Tongue (tissue), 2 donors: ENCODE measurements around the gene FRMD6. TPM values are rescaled to one million over a fixed set of nuclear protein-coding genes. Genes with fewer than 3 reads are reported as not detected.

Experiments
- DNase-seq: peaks from one replicate; pipeline ENCODE4 v3.0.0-alpha.2; 2015
- total RNA-seq: library from RNA; depleted of rRNA; stranded (reverse); fragments of >200 nt; gene quantifications from one replicate; pipeline ENCODE4 v1.2.3, GENCODE V29; 2014

Gene FRMD6
- total RNA-seq, result 100 TPM

DNA sequence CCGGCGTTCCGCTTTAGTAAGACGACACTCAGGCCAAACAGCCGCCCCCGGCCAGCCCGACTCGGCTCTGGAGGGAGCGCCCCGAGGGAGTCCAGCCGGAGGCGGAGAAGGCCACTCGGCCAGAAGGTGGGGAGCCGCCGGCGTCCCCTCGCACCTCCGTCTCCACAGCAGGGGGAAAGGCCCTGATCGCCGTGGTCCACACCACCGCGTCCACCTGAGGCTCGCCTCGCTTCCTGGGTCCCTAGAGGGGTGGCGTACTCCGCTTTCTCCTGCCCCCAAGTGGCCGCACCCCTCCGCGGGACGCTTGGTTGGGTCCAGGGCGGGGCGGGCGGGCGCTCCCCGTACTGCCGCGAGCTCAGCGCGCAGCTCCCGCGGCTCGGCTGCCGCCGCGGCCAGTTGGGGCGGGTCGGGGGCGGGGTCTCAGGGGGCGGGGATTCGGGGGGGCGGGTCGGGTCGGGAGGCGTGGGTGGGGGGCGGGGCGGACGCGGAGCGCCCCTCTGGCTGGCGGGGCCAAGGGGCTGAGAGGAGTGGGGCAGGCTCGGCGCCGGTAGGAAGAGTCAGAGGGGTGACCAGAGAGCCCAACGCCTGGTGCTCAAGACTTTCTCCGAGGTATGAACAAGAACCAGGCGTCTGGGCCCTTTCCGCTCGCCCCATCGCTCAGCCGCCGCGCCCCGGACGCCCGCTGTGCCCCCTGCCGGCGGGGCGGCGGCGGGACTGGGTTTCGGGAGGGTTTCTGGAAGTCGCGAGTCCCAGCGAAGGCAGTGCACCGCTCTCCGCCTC, at the start of gene FRMD6:
Gene FRMD6, plus strand, starts transcription at position 523 of the 780 bp plus-strand sequence. CDS start 37,927 bp downstream, outside the sequence.
- peak; percentile 96 for DNase-seq

DNA sequence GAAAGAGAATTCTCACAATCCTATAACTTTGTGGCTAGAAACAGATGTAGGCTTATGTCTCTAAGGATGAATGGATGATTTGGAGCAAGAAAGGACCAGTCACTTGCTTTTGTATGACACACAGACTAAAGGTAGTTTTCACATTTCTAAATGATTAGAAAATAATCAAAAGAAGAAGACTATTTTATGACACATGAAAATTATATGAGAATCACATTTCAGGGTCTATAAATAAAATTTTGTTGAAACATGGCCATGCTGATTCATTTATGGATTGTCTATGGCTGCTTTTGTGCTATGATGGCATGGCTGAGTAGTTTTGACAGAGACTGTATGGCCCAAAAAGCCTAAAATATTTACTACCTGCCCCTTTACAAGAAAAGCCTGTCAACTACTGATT, 49.4 kb upstream of the FRMD6 start:
- no peak for DNase-seq

DNA sequence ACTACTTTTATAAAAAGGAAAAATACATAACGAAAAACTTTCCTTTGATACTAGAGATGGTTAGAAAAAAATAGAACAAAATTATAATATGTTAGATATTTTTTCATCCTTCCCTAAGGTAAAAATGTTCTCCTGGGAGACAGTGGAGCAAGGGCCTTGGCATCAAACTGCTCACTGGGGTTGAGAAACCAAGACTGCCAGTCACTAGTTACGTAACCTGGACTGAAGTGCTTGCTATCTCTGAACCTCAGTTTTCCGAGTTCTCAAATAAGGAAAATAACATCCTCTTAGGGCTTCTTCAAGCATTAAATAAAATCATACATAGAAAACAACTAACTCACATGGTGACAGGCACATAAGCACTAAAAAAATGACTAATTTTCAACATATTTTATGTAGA, 48.2 kb upstream of the FRMD6 start:
- no peak for DNase-seq

DNA sequence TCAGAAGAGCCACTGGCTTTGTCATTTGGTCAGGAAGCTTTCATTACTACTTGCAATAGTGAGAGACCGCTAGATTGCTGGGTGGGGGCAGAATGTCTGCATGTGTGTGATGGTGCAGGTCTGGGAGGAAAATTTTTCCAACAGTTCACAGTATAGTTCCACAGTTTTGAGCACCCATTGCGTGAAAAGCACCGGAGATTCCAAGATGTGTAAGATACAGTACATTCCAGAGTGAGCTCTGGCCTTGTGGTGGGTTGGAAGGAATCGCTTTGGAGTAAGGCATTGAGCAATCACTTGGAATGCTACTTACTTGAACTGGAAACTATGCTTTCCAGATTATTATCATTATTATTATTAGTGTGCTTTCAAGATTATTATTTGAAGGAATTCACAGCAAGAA, 47.6 kb upstream of the FRMD6 start:
- DNase-seq, result no peak

DNA sequence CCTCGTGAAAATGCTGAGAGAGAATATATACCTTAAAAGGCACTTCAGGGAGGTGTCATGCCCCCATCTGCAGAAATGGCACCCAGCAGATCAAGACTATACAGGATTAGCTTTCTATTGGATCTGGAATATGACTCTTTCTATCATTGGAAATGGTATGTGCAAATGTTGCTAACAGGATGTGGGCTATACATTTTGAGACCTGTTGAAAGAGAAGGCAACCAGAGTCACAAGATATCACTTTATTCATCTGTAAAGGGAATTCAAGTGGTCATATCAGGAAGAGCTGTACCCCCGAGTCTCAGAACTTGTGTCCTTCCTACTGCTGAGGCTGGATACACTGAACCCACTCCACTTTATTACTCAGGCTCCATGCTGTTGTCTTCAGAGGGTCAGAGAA, 46.1 kb upstream of the FRMD6 start:
- DNase-seq, result no peak

DNA sequence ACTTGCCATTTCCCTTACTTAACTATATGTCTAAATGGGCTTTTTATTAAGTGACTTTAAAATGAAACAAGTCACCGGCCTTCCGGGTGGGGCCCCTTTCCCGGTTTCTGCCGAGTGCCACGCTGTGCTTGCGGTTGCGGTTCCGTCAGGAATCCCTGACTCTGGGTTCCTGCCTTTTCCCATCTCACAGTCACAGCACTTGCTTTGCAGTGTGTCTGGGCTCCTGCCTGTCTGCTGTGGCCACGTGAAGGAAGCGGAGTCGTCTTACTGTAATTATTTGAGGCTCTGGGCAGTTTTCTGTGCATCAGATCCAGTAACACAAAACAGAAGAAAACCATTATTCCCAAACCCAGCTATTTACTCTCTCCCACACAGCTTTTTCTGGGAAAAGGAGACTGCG, 44.0 kb upstream of the FRMD6 start:
- peak; percentile 57 for DNase-seq

DNA sequence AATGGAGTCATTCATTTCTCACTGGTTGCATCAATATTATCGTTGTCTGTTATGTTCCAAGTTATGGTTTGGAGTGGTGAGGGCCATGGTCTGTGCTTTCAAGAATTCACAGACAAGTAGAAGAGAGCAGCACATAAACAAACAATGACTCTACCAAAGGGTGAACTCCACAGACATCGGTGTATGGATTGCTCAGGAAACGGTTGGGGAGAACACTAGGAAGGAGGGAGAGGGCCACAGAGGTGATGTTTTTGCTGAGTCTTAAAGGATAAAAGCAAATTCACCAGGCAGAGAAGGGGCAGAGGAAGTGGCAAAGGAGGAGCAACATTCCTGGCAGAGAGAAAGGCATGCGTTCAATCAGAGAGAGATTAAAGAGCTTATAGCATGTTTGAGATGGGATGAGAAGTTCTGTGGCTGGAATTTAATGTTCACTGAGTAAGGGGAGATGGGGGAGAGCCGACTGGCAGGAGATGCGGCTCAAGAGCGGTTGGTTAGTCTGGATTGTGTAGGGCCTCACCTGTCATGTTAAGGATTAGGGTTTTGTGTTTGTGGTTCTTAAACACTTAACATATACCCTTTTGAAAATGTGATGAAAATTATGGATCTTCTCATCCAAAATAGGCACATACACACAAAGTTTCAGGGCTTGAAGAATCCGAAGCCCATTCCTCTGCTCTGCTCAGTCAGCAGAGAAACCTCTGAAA, 42.3 kb upstream of the FRMD6 start:
- no peak for DNase-seq

DNA sequence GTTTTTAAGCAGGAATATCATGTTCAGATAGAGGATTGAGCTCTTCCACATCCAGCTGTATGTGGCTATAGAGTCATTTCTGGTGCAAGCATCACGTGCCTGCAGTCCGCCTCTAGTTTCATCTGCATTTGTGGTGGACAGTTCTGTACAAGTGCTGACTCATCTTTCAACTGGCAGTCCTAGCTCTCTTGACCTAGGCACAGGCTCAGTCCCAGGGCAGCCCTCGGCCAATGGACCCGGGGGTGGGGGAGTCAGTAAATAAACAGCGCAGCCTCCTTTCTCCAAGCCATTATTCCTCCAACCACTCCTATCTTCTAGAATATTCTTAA, 41.8 kb upstream of the FRMD6 start:
- no peak for DNase-seq

DNA sequence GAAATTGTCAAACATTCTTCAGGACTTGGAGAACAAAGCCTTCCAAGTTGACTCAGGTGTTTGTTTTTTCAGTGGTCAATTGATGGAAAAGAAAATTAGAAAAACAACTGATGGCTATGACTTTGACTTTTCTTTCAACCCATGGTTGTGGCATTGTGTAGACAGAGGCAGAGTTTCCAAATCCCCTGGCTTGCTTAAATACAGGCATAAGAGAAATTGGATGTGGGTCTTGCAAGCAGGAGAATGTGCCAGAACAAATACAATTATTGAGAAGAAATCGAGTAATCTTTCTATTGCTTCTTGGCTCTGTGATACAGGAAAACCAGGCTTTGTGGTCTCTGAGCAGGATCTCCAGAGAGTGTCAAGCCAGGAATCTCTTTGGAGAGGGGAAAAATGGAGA, 40.9 kb upstream of the FRMD6 start:
- no peak for DNase-seq

DNA sequence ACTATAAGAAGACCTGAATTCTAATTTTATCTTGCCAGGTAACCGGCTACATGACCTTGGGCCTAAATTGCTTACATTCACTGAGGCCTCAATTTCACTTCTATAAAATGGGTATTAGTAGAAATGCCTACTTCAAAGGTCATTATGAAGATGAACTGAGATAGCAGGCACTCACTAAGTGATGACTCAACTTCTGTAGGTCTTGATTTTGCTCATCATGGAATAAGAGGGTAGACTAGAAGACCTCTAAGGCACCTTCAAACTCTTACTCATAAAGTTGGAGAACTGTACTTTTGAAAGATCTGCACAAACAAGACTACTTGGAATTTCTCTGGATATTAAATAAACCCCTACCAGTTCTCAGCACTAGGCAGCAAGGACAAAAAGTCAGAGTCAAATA, 39.3 kb upstream of the FRMD6 start:
- DNase-seq, result no peak

DNA sequence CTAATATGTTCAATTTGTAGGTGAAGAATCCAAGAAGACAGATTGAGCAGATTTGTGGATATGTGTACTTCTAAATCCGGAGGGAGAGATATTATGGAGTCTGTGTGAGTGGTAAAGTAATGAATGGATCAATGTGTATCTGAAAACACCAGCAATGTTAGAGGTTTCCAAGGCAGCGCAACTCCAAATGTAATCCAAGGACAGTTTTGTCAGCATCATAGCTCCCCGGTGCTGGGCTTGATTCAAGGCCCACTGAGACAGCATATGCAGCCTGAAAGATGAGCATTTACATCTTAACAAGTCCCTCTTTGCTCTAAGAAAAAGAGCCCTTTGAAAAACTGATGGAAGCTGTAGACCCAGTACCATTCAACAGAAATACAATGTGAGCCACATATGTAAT, 38.3 kb upstream of the FRMD6 start:
- no peak for DNase-seq

DNA sequence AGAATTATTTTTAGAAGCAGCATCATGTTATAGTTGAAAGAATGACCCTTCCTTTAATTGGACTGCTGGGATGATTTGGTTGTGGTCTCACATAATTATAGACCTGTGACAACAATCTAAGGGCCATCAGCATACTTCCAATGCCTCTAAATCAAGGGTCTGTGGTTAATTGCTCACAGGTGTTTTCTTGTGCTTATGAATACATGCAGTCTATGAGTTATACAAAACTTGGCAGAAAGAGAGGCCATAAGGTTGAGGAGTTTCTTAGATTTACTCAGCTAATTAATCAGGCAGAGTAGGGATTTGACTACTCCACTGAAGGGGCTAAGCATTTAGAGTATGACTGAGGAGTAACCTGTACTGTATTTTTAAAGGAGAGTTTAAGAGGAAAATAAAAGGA, 37.0 kb upstream of the FRMD6 start:
- no peak for DNase-seq

DNA sequence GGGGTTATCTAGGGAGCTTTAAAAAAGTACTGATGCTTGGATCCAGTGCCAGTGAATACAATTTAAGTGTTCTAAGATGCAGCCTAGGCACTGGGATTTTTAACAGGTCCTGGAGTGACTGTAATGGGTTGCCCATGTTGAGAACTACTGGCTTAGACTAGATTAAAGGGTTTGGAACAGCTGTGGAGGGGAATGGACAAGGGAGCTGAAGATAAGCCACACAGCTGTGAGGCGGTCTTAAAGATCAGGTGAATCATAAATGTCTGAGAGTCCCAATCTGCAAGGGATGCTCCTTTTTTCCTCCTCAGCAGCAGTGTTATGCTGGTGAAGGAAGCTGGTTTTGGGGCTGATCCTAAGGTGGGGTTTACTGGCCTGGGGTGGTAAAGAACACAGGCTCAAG, 35.5 kb upstream of the FRMD6 start:
- no peak for DNase-seq

DNA sequence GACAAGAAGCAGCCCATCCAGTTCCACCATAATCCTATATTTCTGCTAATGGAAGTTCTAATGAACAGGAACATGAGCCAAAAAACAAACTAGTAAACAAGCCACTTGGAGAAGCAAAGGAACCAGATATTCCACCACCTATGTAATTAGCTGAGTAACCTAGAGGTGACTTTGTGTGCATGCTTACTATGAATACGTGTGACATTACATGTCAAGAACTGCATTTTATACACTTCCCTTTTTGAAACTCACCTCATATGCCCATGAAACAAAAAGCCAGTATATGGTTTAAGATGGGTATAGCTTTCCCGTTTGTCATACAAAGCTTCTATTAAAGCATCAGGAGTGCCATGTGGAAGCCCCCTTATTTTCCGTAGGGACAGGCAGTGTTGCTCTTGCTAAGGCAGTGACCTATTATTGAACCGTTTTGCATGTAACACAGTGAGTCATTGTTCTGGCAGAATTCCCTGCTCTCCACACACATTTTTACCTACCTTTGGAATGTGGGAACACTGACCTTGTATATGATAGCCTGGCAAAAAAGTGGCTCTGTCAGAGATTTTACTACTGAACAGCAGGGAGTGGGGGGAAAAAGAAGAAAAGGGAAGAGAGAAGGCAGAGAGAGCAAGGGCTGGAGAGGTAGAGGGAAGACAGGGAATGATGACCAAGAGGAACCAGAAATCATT, 34.8 kb upstream of the FRMD6 start:
- no peak for DNase-seq

DNA sequence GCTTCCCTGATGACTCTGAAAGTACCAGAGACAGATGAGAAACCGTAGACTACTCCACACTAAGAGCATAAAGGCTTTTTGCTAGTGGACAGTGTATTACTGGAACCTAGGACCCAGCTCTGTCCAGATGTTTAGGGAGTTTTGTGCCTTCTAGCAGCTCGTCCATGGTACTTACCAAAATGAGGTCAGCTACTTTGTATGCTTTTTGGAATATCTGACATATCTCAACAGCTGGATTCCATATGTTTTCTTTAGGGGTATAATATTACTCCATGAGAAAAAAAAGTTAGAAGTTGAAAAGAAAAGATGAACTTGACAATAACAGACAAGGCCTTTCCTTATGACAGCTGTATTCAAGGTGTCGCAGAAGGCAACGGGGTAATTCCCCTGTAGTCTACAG, 32.1 kb upstream of the FRMD6 start:
- DNase-seq, result peak; percentile 80

DNA sequence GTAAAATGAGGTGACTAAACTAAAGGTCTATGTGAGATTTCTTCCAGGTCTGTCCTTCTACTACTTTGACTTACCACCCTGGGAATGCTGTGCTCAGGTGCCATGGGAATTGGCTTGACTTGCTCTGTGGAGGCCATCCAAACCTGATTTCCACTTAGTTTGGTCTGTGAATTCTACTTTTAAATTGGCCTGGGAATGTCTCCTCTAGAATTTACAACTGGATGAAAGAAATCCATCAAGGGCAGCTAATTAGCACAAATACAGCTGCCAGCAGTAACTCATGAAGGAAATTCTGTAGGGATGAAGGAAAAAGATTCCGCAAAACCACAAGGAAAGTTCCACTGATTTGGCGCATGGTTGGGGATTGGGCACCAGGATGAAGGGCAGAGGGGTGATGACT, 31.7 kb upstream of the FRMD6 start:
- peak; percentile 24 for DNase-seq

DNA sequence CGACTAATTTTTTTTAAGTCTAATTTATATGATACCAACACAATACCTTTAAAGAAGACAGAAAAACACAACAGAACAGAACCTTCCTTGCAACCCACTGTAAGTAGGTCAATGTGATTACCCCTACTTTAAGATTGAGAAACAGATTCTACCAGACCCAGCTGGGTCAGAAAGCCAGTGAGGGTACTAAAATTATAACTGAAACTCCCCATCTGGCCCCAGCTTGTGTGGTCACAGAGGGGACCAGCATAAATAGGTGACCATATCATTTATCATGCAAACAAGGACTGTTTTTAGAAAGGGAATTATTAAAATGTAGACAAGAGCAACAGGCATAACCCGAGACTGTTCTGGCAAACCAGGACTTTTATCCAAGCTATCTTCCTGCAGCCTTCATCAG, 30.1 kb upstream of the FRMD6 start:
- DNase-seq, result no peak

DNA sequence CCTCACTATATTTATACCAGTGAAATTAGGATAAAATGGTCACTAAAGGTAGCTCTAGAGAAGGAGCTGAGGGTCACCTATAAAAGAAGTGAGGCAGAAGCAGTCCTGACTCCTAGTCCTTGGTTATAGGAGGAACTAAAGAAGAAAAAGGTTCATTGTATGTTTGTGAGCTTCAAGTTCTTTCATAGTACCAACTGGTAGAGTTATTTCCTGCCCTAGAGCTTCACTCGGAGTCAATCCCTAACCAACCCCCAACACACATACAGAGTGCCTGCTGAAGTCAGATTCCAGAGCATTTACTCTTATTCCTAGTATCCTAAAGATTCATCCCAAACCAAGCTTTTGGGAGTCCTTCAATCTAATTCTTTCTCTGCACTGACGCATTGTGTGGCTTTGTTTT, 29.3 kb upstream of the FRMD6 start:
- no peak for DNase-seq

DNA sequence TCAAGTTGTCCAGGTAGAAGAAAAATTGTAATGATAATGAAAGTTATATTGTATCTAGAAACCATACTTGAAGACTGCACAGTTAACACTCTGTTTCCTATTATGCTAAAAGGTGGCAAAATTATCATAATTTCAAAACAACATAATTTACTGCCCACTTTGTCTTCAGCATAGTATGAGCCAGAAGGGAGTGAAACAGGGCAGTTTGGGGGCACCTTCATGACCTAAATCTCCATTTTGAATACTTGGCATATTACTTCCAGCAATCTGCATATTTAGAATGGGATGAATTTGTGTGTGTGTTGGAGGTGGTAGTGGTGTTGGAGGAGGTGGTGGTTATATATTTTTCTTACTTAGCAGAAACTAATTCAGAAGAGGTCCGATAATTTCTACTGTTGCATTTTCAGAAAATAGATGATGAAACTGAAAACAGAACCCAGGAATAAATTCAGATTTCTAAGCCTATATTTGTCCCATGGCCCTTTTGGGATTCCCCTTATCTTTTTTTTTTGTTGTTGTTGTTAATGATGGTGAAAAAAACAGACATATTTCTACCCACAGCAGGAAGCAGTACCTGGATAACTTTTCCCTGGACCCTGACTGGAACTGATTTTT, 26.6 kb upstream of the FRMD6 start:
- DNase-seq, result no peak

DNA sequence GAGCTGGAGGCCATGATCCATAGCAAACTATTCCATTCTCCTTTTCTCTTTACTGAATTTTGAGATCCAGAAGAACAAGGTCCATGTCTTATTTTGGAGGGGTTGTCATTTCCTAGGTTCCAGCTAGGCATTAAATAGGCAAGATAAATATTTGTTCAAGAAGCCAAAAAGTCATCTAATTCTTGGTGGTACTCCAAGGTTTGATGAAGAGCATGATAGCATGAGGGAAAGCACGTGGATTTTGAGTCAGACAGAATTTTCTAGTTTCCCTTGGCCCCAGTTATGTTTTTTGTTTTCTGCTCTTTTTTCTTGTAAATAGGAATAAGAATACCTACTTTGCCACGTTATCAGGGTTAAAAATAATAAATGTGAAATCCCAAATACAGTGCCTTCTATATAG, 25.5 kb upstream of the FRMD6 start:
- no peak for DNase-seq

DNA sequence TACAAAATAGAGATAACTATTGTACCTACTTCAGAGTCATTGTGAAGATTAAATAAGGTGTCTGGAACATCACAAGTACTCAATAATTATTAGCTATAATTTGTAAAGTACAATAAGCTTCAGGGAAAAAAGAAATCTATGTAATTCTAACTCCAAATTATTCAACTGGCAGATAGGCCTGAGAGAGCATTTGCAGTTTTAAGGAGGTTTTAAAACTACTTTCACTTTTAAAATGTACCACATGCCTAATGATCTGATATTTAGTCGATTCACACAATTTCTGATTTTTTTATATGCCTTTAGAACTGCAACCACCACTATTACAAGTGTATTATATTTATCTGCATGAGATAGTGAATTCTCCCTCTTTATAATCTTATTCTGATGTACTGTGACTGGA, 24.9 kb upstream of the FRMD6 start:
- no peak for DNase-seq

DNA sequence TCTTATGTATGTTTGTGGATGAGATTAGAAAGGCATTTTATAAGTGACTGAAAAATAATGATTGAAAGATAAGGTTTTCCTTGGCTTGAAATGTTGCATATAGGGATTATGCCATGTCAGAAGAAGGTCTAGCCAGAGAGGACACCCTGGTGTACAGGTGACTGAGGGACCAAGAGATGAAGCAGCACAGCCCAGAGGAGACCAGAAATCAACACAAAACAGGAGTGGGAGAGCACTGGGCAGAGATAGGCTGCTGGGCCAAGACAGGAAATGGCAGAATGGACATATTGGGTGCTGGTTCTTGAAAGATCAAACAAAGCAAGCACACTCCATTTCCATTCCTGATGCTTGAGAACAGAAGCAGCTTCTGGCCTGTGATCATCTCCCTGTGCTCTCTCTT, 24.4 kb upstream of the FRMD6 start:
- DNase-seq, result no peak

DNA sequence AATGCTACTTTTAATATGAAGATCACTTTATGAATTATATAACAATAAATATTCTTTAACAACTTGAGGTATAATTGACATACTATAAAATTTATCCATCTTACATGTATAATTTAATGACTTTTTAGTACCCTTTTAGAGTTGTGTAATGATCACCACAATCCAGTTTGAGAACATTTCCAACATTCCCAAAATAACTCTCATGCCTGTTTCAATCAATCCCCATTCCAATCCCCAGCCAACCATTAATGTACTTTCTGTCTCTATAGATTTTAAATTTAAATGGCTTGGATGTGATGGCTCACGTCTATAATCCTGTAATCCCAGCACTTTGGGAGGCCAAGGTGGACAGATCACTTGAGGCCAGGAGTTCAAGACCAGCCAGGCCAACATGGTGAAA, 23.5 kb upstream of the FRMD6 start:
- no peak for DNase-seq
